SU-DHL-6 (cell line): Measurements from ENCODE around the gene SPSB2.

Experiments
- H2AFZ ChIP-seq: fragments of 200-600 bp; sonication (generic); 2 replicates; pipeline ENCODE4 v1.6.1; 2014; ENCODE audit warnings: low read depth, mild to moderate bottlenecking, moderate library complexity, mixed read lengths, antibody characterized with exemption, low read length; ENCODE audit not compliant: severe bottlenecking
- H3F3A ChIP-seq: fragments of 200-600 bp; shearing (Covaris generic); 2 replicates; pipeline ENCODE4 v1.6.0; 2016; ENCODE audit warnings: antibody characterized with exemption, mild to moderate bottlenecking; ENCODE audit not compliant: insufficient read depth
- H3K27ac ChIP-seq: fragments of 200-600 bp; sonication (generic); 2 replicates; pipeline ENCODE4 v1.5.1; 2016; ENCODE audit warnings: low read depth, mild to moderate bottlenecking, low read length, moderate library complexity, mixed read lengths
- H3K27me3 ChIP-seq: fragments of 200-600 bp; sonication (generic), shearing (Covaris generic); 2 replicates; pipeline ENCODE4 v1.6.0; 2014; ENCODE audit warnings: mild to moderate bottlenecking, low read length
- H3K36me3 ChIP-seq: fragments of 200-600 bp; sonication (generic); 2 replicates; pipeline ENCODE4 v1.6.1; 2014; ENCODE audit warnings: mild to moderate bottlenecking, low read length, mixed read lengths
- H3K4me2 ChIP-seq: fragments of 300-600, 200-600 bp; shearing (Covaris generic), sonication (generic); 2 replicates; pipeline ENCODE4 v1.6.0; 2014; ENCODE audit warnings: low read length, low read depth, mild to moderate bottlenecking; ENCODE audit not compliant: poor library complexity, severe bottlenecking
- H3K4me3 ChIP-seq: fragments of 200-600 bp; sonication (generic); 2 replicates; pipeline ENCODE4 v1.5.1; 2014; ENCODE audit warnings: antibody characterized with exemption, low read length, mild to moderate bottlenecking, mixed read lengths; ENCODE audit not compliant: insufficient read depth, poor library complexity, severe bottlenecking
- H3K79me2 ChIP-seq: fragments of 200-600 bp; sonication (generic); 2 replicates; pipeline ENCODE4 v1.6.1; 2014; ENCODE audit warnings: mild to moderate bottlenecking, low read length, moderate library complexity; ENCODE audit not compliant: insufficient read depth
- H3K9ac ChIP-seq: fragments of 200-600 bp; sonication (generic); 2 replicates; pipeline ENCODE4 v1.7.0; 2014; ENCODE audit warnings: mild to moderate bottlenecking, low read length
- H3K9me2 ChIP-seq: fragments of 200-600 bp; sonication (generic); replicated peaks from 2 replicates; pipeline ENCODE4 v1.6.1; 2014; ENCODE audit warnings: low read length; ENCODE audit not compliant: insufficient read depth
- H3K9me3 ChIP-seq: fragments of 200-600 bp; sonication (generic); 2 replicates; pipeline ENCODE4 v1.6.1; 2014; ENCODE audit warnings: low read length, mixed read lengths; ENCODE audit not compliant: insufficient read depth
- H4K20me1 ChIP-seq: fragments of 200-600 bp; sonication (generic); 2 replicates; pipeline ENCODE4 v1.6.1; 2014; ENCODE audit warnings: low read depth, mild to moderate bottlenecking, antibody characterized with exemption, low read length, moderate library complexity, mixed read lengths
- CTCF ChIP-seq: fragments of 200-600 bp; sonication (generic); IDR thresholded peaks from one replicate; pipeline ENCODE4 v1.5.1; 2017; ENCODE audit warnings: antibody characterized with exemption, mild to moderate bottlenecking, low read length, moderate library complexity; ENCODE audit not compliant: insufficient read depth, poor library complexity, severe bottlenecking
- EZH2phosphoT487 ChIP-seq: fragments of 200-600 bp; sonication (generic), shearing (Covaris generic); conservative IDR thresholded peaks from 2 replicates; pipeline ENCODE4 v1.6.1; 2018; ENCODE audit warnings: mild to moderate bottlenecking, antibody characterized with exemption, low read length, moderate library complexity, mixed read lengths

SPSB2 gene

DNA sequence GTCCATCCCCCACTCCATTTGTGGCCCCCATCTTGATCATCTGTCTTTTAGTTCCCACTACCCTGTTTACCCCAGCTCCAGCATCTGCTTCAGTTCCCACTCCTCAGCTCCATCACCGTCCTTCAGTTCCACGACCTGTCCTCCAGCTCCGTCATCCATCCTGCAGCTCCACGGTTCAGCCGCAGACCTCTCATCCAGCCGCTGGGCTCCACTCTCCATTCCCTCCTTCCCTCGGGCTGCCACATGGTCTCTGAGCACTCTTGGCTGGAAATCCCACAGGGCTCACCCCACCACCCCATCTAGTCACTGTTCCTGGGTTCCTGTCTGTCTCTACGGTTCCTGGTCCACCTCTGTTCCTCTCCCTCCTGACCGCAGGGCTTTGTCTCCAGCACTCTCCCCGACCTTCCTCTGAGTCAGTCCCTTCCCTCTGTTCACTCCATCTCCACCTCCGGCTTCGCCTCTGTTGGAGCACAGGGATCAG is 48.2 kb downstream of the SPSB2 start:
- Histone ChIP-seq H3K27me3 (no peaks in the 10 kb centered on the region), H3K4me2 (no peak overlapping the region), H3K9ac (no peak overlapping the region), H4K20me1 (no peaks in the 10 kb centered on the region; the same call in 1 of the 2 replicates), H3K79me2 (no peaks in the 10 kb centered on the region), H3K4me3 (no peak overlapping the region), H3K27ac (no peak overlapping the region), H3K9me3 (no peaks in the 10 kb centered on the region), H3K36me3 (no peaks in the 10 kb centered on the region), H3K9me2 (no peaks in the 10 kb centered on the region), H3F3A (no peaks in the 10 kb centered on the region), H2AFZ (no peak overlapping the region)
- no peak for TF ChIP-seq CTCF
- TF ChIP-seq EZH2phosphoT487 = no peak

DNA sequence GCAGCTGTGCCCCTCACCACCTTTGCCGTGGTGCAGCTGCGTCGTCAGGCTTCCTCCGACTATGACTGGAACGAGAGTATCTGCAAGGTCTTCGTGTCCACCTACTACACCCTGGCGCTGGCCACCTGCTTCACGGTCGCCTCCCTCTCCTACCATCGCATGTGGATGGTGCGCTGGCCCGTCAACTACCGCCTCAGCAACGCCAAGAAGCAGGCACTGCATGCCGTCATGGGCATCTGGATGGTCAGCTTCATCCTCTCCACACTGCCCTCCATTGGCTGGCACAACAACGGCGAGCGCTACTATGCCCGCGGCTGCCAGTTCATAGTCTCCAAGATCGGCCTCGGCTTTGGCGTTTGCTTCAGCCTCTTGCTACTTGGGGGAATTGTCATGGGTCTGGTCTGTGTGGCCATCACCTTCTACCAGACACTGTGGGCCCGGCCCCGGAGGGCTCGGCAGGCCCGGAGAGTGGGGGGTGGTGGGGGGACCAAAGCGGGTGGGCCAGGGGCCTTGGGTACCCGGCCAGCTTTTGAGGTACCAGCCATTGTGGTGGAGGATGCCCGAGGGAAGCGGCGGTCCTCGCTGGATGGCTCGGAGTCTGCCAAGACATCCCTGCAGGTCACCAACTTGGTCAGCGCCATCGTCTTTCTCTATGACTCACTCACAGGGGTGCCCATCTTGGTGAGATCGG is 48.9 kb downstream of the SPSB2 start:
- no peaks in the 10 kb centered on the region for H3K9me2 ChIP-seq
- no peak overlapping the region for H3K4me2 ChIP-seq
- no peaks in the 10 kb centered on the region for H3K27me3 ChIP-seq
- no peaks in the 10 kb centered on the region for H3K79me2 ChIP-seq
- TF ChIP-seq EZH2phosphoT487 (no peak), CTCF (no peak)
- H2AFZ ChIP-seq = no peak overlapping the region
- H3F3A ChIP-seq = no peaks in the 10 kb centered on the region
- no peaks in the 10 kb centered on the region; the same call in 1 of the 2 replicates for H4K20me1 ChIP-seq
- no peak overlapping the region for H3K9ac ChIP-seq
- no peaks in the 10 kb centered on the region for H3K9me3 ChIP-seq
- H3K27ac ChIP-seq = no peak overlapping the region
- H3K36me3 ChIP-seq = no peaks in the 10 kb centered on the region
- no peak overlapping the region for H3K4me3 ChIP-seq

DNA sequence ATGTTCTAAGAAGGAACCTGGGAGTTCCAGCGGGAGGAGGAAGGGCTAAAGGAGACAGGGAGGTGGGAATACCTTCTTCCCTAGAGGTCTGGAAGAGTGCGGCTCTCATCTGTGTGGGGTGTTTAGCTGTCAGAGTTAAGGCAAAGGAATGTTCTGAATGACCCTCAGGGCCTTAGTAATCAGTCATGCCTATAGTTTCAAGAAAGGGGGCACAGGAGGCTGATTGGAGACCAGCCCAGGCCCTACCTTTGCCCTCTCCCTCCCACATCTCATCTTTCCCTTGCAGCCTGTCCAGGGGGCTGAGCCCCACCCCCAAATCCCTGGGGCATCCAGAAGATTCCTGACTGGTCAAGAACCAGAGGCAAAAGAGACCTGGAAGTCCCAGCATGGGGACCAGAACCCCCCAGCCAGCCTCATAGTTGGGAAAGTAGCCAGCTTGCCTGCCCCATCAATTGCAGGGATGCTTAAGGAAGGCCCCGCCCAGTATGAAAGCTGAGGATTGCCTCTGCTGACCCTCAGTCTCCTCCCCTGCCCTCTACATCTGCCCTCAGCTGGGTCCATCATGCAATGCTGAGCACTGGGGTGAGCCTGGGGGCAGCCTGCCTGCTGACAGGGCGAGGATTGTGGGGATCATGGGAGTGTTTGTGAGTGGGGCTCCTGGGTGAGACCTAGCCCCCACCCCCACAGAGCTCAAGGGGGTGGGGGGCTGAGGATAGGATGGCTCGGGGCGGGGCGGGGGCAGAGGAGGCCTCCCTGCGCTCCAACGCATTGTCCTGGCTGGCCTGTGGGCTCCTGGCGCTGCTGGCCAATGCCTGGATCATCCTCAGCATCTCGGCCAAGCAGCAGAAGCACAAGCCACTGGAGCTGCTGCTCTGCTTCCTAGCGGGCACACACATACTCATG is 49.7 kb downstream of the SPSB2 start:
- no peaks in the 10 kb centered on the region for H3K27me3 ChIP-seq
- no peak for TF ChIP-seq CTCF
- TF ChIP-seq EZH2phosphoT487 = no peak
- H4K20me1 ChIP-seq = no peaks in the 10 kb centered on the region; the same call in 1 of the 2 replicates

More for the DNA sequence above, 49.7 kb downstream of the SPSB2 start:
- H3K9me3 ChIP-seq = no peaks in the 10 kb centered on the region
- no peak overlapping the region for H3K27ac ChIP-seq
- H3K9me2 ChIP-seq = no peaks in the 10 kb centered on the region
- no peak overlapping the region for H3K4me3 ChIP-seq
- no peak overlapping the region for H3K4me2 ChIP-seq
- H3K36me3 ChIP-seq = no peaks in the 10 kb centered on the region
- no peaks in the 10 kb centered on the region for H3F3A ChIP-seq
- H3K9ac ChIP-seq = no peak overlapping the region
- H3K79me2 ChIP-seq = no peaks in the 10 kb centered on the region
- no peak overlapping the region for H2AFZ ChIP-seq
